Vagina (tissue), 2 donors: ENCODE data around the gene PLCB1.

Source experiments
- POLR2AphosphoS5 ChIP-seq, 2 donors: sonication (generic); formaldehyde crosslinking; IDR thresholded peaks; one replicate each; pipeline ENCODE4 v1.9.0; 2017; ENCODE audit warnings: antibody characterized with exemption in 2 of 2, mild to moderate bottlenecking in 2 of 2, low read depth in 1 of 2; ENCODE audit not compliant: insufficient read depth in 1 of 2
- TF ChIP-seq, protein P1 (sequence below), 3 experiments: fragments of 450-650 bp in 2 of 3; fragments of 200-600 bp in 1 of 3; sonication (generic) in 1 of 3; IDR thresholded peaks; one replicate each; pipeline ENCODE4 v1.5.1; 2017 to 2019; ENCODE audit warnings: antibody characterized with exemption in 3 of 3, mild to moderate bottlenecking in 2 of 3, moderate library complexity in 2 of 3

DNA sequence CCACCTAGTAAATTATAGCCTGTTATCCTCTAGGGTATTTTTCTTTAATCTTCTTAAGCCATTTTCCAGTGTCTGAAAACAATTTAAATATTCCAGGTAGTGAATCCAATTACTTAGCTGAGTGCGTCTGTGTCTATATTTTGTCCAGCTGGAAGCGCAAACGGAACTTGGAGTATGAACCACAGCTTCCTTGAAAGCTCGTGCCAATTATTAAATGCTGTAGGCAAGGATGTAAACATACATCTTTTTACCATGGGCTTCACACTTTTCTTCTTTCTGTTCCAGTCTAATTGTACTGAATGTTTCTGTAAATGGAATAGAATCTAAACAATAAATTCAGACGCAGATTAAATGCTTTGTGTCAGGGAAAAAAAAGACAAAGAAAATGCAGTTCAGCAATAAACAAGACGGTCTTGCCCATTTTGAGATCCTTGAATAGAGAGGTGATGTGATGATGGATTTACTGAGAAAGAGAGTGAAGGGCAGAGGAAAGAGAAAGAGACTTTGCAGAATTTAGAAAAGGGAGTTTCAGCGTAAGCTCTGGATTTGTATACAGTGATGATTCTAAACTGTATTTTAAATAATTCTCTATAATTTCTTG is 1.9 kb downstream of the PLCB1 start:
- TF ChIP-seq, protein P1, sequence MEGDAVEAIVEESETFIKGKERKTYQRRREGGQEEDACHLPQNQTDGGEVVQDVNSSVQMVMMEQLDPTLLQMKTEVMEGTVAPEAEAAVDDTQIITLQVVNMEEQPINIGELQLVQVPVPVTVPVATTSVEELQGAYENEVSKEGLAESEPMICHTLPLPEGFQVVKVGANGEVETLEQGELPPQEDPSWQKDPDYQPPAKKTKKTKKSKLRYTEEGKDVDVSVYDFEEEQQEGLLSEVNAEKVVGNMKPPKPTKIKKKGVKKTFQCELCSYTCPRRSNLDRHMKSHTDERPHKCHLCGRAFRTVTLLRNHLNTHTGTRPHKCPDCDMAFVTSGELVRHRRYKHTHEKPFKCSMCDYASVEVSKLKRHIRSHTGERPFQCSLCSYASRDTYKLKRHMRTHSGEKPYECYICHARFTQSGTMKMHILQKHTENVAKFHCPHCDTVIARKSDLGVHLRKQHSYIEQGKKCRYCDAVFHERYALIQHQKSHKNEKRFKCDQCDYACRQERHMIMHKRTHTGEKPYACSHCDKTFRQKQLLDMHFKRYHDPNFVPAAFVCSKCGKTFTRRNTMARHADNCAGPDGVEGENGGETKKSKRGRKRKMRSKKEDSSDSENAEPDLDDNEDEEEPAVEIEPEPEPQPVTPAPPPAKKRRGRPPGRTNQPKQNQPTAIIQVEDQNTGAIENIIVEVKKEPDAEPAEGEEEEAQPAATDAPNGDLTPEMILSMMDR (IDR thresholded peaks at IDR 0.05), result no peak
- no peak for TF ChIP-seq POLR2AphosphoS5 (IDR thresholded peaks at IDR 0.05; ENCODE audit: insufficient read depth in 1 of 2, low read depth in 1 of 2)
